GM12874 (cell line): ENCODE data around the gene MCL1.

Experiments used
- CTCF ChIP-seq: IDR thresholded peaks from 2 replicates; pipeline ENCODE4 v1.5.1; 2011; ENCODE audit warnings: low read depth, mild to moderate bottlenecking, control low read depth, low read length, moderate library complexity; ENCODE audit not compliant: insufficient read depth

Gene MCL1

GRCh38 chr1:150606463-150607142 lies 27.2 kb upstream of the MCL1 start:
- TF ChIP-seq CTCF: no peak

- TF ChIP-seq CTCF: no peak
Measured at GRCh38 chr1:150604226-150604588, 24.8 kb upstream of the MCL1 start.

GRCh38 chr1:150603711-150604110 lies 24.3 kb upstream of the MCL1 start:
- no peak for TF ChIP-seq CTCF

GRCh38 chr1:150601540-150601939 lies 22.1 kb upstream of the MCL1 start:
- no peak for TF ChIP-seq CTCF

GRCh38 chr1:150596976-150597375 lies 17.6 kb upstream of the MCL1 start:
- no peak for TF ChIP-seq CTCF

GRCh38 chr1:150596095-150596892 lies 16.9 kb upstream of the MCL1 start:
- no peak for TF ChIP-seq CTCF

GRCh38 chr1:150582371-150582770 lies 3.0 kb upstream of the MCL1 start:
- no peak for TF ChIP-seq CTCF
